Amygdala (tissue), 56 donors: Measurements from ENCODE around the gene NKAIN2.
A peak's percentile ranks its signal among the peaks of the same experiment; 100 is the strongest.

Experiments used
- DNase-seq, 56 donors: peaks; one replicate each; lab custom pipeline; 2025; lab: John Stamatoyannopoulos, UW

Gene NKAIN2

DNA sequence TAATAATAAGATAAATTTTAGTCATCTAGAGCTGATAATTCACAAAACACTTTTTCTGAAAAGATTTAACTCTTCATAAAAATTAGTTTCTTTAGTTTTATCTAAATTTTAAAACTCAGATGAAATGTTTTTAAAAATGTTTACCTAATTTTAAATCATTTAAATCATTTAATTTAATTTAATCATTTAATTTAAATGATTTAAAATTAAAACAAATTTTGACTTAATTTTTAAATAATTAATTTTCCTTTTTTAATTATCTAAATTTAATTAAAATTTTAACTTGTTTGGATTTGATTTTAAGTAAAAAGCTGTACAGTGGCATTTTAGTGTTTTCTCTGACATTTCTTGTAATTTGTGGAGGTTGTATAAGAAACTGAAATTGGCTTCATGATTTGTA is 1026.8 kb downstream of the NKAIN2 start:
- no peak for DNase-seq

DNA sequence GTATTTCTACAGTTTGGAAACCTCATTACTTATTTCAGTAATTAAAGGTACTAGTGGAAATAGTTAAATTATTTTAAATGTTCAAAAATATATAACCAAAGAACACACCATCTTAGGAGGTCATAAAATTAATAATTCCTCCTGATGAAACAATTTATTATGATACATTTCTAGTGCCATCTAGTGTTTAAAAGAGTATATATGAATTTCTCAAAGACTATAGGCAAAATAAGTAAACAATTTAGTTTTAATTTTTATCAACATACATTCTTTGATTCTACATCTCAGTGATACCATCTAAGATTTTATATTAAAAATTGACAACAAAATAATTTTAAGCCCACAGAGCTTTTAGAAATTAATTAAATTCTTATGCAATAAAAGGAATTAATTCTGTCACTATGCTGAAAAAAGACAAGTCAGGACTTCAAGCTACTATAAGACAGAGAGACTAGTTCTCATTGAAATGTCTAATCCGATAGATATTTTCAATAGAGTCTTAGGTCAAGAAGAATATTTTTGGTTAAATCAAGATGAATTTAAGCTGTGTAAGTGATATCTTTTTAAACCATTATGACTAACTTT is 1050.8 kb downstream of the NKAIN2 start:
- DNase-seq = no peak

DNA sequence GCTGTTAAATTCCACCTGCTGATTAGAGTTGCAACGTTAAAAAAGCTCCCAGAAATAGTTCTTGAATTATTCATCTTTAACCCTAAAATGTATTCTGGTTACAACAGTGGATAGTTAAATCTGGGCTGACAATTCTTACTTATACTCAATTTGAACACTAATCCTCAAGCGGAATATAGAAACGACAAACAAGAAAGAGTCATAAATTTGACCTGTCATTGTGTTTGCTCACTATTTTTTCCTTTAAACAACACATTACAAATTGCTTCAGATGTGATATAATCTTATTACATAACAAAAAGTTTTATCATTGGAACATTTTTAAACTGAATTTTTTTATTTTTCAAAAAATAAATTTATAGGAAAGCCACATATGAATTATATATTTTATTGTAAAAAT is 1054.1 kb downstream of the NKAIN2 start:
- no peak for DNase-seq

DNA sequence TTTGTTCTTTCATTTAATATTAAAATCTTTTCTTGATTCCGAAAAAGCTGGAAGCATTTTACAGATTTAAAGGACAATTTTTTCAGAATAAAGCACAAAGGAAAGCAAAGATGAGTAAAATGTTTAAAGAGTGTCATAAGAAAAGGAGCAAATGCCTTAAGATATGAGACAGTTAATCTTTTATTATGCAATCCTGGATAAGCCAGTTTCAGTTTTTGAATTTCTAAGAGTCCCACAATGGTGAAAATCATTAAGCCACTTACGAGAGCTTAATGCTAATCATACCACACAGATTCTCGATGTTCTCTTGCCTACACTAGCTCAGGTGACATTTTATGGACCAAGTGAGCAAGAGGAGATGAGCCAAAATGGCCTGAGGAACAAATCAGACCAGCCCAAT is 1054.9 kb downstream of the NKAIN2 start:
- no peak for DNase-seq

DNA sequence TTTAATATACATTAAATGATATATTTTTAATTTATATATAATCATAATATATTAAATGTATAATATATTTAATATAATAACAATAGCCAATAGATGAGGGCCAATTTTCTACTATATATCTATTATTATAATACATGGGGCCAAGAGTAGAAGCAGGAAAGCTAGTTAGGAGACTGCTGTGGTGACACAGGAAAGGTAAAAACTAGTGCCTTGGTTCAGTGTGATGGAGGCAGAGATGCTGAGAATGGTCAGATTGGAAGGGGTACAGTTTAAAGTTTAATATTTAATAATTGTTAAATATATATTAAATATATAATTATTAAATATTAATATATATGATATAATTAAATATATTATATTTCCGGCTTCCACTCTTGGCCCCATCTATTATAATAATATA is 1055.7 kb downstream of the NKAIN2 start:
- DNase-seq = no peak

DNA sequence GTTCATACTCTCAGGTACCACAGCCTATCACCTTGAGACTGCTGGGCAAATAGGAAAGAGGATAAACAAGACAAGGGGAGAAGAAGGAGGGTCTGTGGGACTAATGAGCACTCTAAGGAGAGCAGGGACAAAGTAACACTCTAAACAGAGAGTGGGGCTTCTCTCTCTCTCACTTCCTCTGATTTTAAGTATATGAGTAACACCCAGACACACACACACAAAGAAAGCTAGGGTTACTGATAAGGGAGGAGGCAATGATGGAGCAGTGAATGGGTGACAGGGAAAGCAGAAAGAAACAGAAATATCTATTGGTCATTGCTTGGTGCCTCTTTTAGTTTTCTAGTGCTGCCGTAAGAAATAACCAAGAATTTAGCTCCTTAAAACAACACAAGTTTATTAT is 1062.4 kb downstream of the NKAIN2 start:
- no peak for DNase-seq

DNA sequence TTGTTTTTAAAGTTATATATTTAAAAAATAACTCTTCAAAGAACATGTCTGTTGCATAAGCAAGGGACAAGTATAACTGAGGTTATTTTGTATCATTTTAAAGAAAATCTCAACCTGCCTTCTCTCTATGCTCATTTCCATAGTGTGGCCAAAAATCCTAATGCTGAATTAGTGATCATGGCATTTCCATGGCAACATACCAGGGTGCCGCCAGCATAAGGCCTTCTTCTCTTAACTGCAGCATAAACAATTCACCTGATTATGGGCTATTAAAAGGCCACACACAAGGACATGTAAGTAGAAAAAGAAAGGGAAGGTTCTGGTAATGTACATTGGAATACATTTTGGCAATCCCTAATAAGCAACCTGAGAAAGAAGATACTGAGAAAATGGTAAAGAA is 1063.5 kb downstream of the NKAIN2 start:
- no peak for DNase-seq

DNA sequence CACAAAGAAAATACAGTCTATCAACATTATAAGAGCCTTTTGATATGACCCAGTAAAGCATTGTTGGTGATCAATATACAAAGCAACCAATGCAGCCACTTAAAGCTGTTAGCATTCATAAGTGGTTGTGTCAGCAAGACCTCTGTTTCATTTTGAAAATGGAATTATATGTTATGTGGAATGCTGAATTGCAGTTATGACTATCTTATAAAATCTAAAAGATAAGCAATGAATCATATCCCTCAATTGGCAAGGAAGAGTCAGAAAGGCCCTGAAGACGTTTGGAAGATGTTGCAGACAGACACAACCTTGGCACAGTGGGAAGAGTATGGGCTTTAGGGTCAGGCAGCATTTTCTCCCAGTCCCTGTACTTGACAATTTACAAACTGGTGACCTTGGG is 1064.8 kb downstream of the NKAIN2 start:
- no peak for DNase-seq

DNA sequence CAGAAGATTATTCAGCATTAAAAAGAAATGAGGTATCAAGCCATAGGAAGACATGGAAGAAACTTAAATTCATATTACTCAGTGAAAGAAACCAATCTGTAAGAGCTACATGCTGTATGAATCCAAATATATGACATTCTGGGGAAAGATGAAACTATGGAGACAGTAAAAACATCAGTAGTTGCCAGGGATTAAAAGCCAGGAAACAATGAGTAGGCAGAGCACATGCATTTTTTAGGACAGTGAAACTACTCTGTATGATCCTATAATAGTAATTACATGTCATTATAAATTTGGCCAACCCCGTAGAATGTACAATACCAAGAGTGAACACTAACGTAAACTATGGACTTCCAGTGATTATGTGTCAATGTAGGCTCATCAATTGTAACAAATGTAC is 1065.8 kb downstream of the NKAIN2 start:
- DNase-seq = no peak

DNA sequence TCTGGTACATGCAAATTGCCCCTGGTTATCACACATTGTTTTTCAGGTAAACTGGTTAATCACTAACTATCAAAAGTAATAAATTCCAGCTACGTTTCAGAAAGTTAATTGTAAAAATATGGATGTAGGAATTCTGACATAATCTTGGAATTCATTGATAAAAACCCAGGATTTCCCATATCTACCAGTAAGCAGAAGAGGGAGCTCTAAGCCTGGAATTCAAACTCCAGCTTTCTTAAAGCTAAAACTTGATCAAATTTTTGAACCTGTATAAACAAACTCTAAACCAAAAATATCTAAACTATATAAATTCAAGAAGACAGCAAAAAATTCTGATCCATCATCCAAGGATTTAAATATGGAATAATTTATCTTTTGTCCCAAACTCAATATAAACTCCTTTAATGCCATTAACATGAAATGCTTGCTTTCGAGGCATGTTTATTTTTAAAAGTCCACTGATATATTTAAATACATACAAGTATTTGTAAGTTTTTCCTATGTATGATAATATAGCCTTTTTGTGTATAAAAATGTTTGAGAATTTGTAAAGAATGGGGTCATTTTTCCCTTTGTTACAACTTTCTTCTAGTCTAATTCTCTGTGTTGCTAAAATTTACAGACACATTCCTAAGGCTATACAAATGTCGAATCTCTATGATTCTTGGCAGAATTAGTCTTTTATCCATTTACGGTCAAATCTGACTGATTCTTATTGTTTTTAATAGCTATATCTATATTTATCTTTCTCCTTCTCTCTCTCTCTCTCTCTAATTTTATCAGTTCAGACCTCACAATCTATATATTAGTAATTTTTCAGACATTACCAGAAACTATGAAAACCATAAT is 1067.2 kb downstream of the NKAIN2 start:
- peak in 1 of 56 donors; percentile 6 for DNase-seq

DNA sequence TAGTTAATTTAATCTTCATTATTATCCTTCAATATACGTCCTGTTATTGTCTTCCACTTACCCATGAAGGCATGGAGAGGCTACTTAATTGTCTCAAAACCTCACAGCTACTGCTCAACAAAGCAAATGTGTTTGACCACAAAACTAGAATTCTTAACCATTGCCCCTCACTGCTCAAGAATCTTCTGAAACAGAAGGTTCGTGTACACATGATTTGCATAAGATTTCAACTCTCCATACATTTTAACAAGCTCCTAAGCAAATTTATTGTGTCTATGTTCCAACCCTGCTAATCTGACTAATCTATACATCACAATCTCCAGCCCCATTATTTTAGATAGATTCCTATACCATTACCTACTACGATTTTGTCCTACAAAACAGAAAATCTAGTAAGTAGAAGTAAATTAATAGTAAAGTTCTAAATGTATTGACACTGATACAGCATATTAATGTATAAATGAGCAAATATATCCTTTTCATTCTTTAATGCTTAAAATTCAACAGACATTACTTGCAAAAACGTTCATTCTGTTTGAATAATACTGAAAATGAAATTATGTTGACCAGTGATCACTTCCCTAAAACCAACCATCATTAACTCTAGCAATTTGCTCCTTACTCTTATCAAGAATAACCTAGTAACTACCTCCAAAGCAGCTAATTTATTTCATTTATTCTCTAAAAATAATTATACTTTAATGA is 1068.8 kb downstream of the NKAIN2 start:
- DNase-seq = no peak

DNA sequence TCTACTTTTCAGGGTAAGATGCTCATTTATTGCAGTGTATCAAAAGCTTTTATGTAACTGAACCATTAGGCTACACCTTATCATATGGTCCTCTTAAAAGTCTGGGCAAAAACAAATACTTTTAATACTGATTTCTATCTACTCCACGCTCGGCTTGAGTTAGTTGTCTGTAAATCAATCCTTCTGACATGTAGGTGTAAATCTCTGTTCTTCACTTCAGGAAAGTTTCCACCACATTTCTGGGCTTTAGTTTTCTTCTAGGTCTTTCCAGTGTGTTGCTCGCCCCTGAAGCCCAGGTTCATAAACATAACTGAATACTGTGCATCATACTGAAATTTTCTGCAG is 1069.4 kb downstream of the NKAIN2 start:
- DNase-seq = no peak
